NCI-H510A (cell line): ENCODE data around the gene DPYD.

Experiments used
- DNase-seq: peaks from one replicate; lab custom pipeline; 2025; lab: John Stamatoyannopoulos, UW

DPYD gene

GRCh38 chr1:97200595-97200994 lies 720.2 kb downstream of the DPYD start:
- DNase-seq, result no peak

- no peak for DNase-seq
These were observed 723.9 kb downstream of the DPYD start for GRCh38 chr1:97196825-97197516.

DNA sequence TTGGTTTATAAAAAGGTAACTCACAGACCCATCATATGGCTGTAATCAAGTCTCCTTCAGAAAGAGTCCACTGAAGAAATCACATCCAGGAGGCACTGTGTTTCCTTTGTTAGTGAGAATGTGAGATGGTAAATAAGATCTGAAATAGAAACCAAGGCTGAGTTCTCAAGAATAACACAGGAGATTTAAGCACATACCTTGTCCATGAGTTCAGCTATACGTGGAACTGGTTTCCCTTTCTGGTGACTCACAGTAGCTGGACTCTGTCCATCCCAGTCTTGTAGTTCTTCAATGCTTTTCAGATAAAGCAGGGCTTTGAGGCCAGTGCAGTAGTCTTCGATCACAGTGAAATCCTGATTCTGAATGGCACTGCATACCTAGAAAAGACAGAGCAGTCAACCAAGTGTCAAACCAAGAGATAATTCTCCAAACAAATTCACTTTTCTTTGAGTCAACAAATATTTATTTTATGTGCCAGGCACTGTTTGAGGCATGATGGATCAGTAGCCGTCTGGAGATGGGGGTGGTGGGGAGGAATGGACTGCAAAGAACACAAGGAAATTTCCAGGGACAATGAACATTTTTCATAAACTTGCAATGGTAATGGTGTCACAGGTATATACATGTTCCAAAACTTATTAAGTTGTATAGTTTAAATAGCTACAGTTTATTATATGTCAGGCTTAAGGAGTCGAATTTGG lies 727.8 kb downstream of the DPYD start:
- no peak for DNase-seq

GRCh38 chr1:97190326-97190725 lies 730.5 kb downstream of the DPYD start:
- no peak for DNase-seq

DNA sequence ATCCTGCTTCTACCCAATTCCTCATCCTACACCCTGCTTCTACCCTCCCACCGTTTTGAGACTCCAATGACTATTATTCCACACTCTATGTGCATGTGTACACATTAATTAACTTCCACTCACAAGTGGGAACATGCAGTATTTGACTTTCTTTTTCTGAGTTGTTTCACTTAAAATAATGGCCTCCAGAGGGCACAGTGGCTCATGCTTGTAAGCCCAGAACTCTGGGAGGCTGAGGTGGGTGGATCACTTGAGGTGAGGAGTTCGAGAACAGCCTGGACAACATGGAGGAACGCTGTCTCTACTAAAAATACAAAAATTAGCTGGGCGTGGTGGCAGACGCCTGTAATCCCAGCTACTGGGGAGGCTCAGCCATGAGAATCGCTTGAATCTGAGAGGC lies 734.5 kb downstream of the DPYD start:
- DNase-seq, result no peak

GRCh38 chr1:97174039-97174704 lies 746.7 kb downstream of the DPYD start:
- DNase-seq, result no peak

DNA sequence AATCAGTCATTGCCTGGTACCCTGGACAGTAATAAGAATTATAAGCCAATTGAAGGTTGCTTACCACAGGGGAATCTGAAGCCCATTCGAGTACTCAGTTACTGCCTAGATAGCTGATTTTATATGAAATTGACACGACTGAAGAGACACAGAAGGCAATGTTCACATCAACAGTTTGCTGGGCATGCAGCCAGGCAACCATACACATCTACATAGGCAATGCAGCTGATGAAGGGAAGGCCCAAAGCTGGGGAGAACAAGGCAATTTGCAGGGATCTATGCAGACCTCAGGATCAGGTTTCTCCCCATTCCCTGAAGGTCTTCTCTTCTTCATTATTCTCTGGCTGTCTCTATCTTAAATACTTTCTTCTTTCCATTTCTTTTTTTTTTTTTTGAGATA lies 750.5 kb downstream of the DPYD start:
- no peak for DNase-seq

DNA sequence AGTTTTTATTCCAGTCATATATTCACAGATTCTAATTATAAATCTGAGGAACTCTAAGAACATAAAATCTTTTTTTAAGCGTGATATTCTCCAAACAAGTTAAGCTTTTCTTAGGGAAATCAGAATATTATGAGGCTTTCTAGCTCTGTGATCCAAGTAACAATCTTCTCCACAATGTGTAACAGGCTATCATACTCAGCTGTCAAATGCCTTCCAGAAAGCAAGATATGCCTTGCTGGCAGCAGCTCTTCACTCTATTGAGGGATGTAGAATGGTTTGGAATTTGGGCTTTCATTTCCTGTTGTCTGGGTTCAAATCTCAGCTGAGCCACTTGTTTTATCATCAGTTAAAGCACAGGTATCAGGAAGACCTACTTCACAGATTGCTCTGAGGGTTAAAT lies 752.8 kb downstream of the DPYD start:
- DNase-seq, result no peak

- DNase-seq, result no peak
These were observed 753.6 kb downstream of the DPYD start for GRCh38 chr1:97167246-97167645.

GRCh38 chr1:97166626-97167025 lies 754.2 kb downstream of the DPYD start:
- no peak for DNase-seq

DNA sequence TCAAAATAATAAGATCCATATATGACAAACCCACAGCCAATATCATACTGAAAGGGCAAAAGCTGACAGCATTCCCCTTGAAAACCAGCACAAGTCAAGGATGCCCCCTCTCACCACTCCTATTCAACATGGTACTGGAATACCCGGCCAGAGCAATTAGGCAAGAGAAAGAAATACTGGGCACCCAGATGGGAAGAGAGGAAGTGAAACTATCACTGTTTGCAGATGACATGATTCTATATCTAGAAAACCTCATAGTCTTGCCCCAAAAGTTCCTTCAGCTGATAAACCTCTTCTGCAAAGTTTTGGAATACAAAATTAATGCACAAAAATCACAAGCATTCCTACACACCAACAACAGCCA lies 756.6 kb downstream of the DPYD start:
- no peak for DNase-seq

- no peak for DNase-seq
These were observed 757.1 kb downstream of the DPYD start for GRCh38 chr1:97163591-97164275.

DNA sequence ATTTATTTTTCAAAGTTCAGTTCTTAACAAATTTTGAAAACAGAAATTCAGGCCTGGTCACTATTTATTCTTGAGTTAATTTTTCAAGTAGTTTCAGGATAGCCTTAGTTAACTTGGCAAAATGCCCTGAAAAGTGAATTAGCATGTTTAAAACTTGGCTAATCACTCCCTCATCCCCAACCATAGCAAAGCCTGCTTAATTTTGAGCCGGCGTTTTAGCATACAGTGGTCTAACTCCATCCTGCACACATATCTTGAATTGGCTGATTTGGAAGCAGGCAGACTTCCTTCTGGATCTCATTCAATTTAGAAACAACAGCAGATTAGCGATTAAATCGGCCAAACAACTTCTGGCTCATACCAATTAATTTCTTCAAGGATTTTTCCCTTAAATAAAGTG lies 760.0 kb downstream of the DPYD start:
- DNase-seq, result no peak

GRCh38 chr1:97159342-97159741 lies 761.5 kb downstream of the DPYD start:
- no peak for DNase-seq

DNA sequence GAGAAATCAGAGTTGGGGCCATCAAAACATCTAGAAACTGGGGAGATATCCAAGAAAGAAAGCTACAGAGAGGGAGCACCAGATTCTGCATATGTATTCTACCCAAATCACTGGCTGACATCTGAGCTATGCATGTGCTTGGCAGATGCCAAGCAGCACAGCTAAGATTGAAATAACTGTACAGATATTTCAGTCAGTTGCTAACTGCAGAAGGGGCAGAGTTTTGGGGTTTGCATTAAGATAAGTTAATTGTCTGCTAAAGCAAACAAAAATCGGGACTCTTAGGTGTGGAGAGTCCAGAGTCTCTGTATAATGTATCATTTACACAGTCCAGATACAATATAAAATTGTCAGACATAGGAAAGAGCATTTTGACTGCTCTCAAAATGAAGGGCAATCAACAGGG lies 762.1 kb downstream of the DPYD start:
- DNase-seq, result no peak

- no peak for DNase-seq
These were observed 762.8 kb downstream of the DPYD start for GRCh38 chr1:97157991-97158390.

- DNase-seq, result no peak
These were observed 769.2 kb downstream of the DPYD start for GRCh38 chr1:97151651-97152050.

GRCh38 chr1:97145321-97145956 lies 775.4 kb downstream of the DPYD start:
- no peak for DNase-seq

DNA sequence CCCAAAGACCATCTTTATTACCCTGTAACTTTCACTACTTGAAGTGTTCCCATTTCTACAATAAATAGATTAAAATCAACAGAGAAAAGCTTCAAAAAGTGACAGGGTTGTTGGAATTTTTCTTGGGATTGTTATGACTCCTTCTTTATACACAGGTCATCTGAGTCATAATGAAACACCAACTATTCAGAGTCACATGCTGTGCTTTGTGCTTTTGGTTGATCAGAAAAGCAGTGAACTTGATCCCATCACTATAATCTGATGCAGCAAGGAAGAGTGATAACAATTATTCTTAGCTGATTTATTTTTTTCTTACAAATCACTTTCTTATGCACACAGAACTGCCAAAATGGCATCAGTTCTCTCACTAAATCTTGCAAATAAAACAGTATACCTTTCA lies 776.3 kb downstream of the DPYD start:
- no peak for DNase-seq

DNA sequence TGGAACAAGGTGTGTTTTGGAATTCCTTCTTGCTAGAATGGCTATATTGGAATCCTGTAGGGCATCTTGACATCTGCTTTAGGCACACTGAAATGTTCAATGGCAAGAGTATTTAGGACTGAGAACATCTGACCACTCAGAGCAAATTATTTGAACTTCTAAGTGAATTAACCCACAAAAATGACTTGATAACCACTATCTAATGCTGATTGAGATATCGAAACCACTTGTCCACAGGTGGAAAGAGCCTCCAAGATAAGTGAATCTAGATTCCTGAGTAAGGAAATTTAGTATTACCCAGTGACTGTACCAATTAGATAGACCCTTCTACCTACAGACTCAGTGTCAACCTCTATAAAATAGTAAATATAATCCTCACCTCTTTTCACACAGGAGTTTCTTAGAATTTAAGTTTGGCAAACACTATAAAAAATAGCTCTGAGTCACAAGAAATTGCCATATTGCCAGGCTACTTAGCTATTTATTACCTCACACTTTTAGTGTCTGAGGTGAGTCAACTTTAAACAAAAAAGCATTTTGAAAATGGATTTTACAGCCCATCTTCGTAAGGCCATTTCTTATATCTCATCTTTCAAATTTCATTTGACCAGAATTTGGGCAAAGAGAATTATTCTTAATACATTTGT lies 777.5 kb downstream of the DPYD start:
- DNase-seq, result no peak

- no peak for DNase-seq
These were observed 780.2 kb downstream of the DPYD start for GRCh38 chr1:97140611-97141010.

GRCh38 chr1:97139512-97139911 lies 781.3 kb downstream of the DPYD start:
- DNase-seq, result no peak
